C4-2B (cell line): Measurements from ENCODE around the gene TREX2.

Experiments
- H3K27ac ChIP-seq: fragments of 450-650 bp; 2 replicates; pipeline ENCODE4 v1.5.1; 2017
- CTCF ChIP-seq: fragments of 450-650 bp; conservative IDR thresholded peaks from 2 replicates; pipeline ENCODE4 v1.5.1; 2017; ENCODE audit warnings: mild to moderate bottlenecking
- ZFX ChIP-seq: fragments of 450-650 bp; IDR thresholded peaks from 2 replicates; pipeline ENCODE4 v1.6.1; 2017

The TREX2 gene

GRCh38 chrX:153468008-153468580 lies 22.2 kb upstream of the TREX2 start:
- H3K27ac ChIP-seq, result no peak overlapping the region
- TF ChIP-seq CTCF, result no peak
- no peak for TF ChIP-seq ZFX

- no peak for TF ChIP-seq ZFX
- no peak for TF ChIP-seq CTCF
- H3K27ac ChIP-seq, result no peak overlapping the region
Observed at GRCh38 chrX:153465691-153466380, 20.0 kb upstream of the TREX2 start.

- TF ChIP-seq CTCF (no peak), ZFX (no peak)
- H3K27ac ChIP-seq, result no peak overlapping the region
Observed at GRCh38 chrX:153464116-153464515, 18.3 kb upstream of the TREX2 start.

- no peak for TF ChIP-seq CTCF
- no peak for TF ChIP-seq ZFX
- no peak overlapping the region for H3K27ac ChIP-seq
Observed at GRCh38 chrX:153463556-153463955, 17.7 kb upstream of the TREX2 start.

- H3K27ac ChIP-seq, result no peak overlapping the region
- TF ChIP-seq CTCF, result no peak
- TF ChIP-seq ZFX, result no peak
Observed at GRCh38 chrX:153463031-153463430, 17.2 kb upstream of the TREX2 start.

- TF ChIP-seq ZFX (no peak), CTCF (no peak)
- H3K27ac ChIP-seq, result no peak overlapping the region
Observed at GRCh38 chrX:153462291-153462690, 16.4 kb upstream of the TREX2 start.

GRCh38 chrX:153460826-153461225 lies 15.0 kb upstream of the TREX2 start:
- TF ChIP-seq ZFX, result no peak
- peak; percentile 80 for TF ChIP-seq CTCF
- H3K27ac ChIP-seq, result no peak overlapping the region
